ENCODE measurements around the gene ZNF516. TPM values are rescaled to one million over a fixed set of nuclear protein-coding genes. Genes with fewer than 3 reads are reported as not detected.

ZNF516 gene
- total RNA-seq, 1 experiment from 2014 or later, result 22.6 TPM

DNA sequence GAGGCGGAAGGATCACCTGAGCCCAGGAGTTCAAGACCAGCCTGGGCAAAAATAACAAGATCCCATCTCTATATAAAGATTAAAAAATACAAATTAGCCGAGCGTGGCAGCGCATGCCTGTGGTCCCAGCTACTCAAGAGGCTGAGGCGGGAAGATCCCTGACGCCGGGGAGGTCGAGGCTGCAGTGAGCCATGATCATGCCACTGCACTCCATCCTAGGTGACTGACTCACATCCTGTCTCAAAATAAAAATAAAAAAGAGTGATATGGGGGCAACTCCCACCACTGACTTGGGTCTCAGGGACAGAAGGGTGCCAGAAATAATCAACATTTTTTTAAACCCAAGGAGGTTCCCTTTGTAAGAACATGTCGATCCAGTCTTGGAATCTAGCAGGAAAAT is 37.6 kb downstream of the ZNF516 start:
- H3K27ac ChIP-seq (ENCODE audit: insufficient read length, low read depth, low read length), result no peak overlapping the region
- WGBS (ENCODE audit: extremely low coverage, insufficient read length, low lambda C conversion rate), result no CpG with 5 or more reads among the region's 9 CpGs
- no peak overlapping the region for H2BK5ac ChIP-seq (ENCODE audit: insufficient read length, low read length)
- no peaks in the 10 kb centered on the region; the same call in 1 of the 2 replicates for H3K79me2 ChIP-seq (ENCODE audit: insufficient read depth, low read length)
- H3K27me3 Mint-ChIP-seq (ENCODE audit: low read depth), result peaks cover 2% of the 10 kb centered on the region
- no peaks in the 10 kb centered on the region for H3K9me3 ChIP-seq (ENCODE audit: control insufficient read depth, low read depth, low read length)
- no peak overlapping the region for H3K18ac ChIP-seq (ENCODE audit: insufficient read length, low read depth, low read length)
- no peak overlapping the region for H3K4me3 Mint-ChIP-seq
- no peak overlapping the region for H2AK5ac ChIP-seq (ENCODE audit: insufficient read length, low read length)
- peaks cover 2 to 16% (median 3%) of the 10 kb centered on the region in 3 experiments; a peak in 4 of 7 replicates for H3K36me3 Mint-ChIP-seq (ENCODE audit: insufficient read depth in 1 of 3, low read depth in 3 of 3)
- no peaks in the 10 kb centered on the region for H3K23me2 ChIP-seq (ENCODE audit: insufficient read length, low read depth, low read length, poor library complexity, severe bottlenecking)
- H4K8ac ChIP-seq (replicated peaks; ENCODE audit: insufficient read length, low read depth, low read length), result no peak overlapping the region
- peaks cover 2% of the 10 kb centered on the region for H3K79me1 ChIP-seq (ENCODE audit: insufficient read depth, low read depth, low read length, poor library complexity, severe bottlenecking)
- no peak overlapping the region for H3K4ac ChIP-seq (ENCODE audit: low read depth, low read length)
- no peak overlapping the region for H4K91ac ChIP-seq (ENCODE audit: insufficient read length, low read depth, low read length)
- no peak overlapping the region for H3K4me2 ChIP-seq (ENCODE audit: insufficient read depth, insufficient read length, low read length)
- H4K20me1 ChIP-seq (ENCODE audit: control insufficient read depth, insufficient read depth, insufficient read length), result no peaks in the 10 kb centered on the region
- H3K27ac Mint-ChIP-seq, result no peak overlapping the region
- no peak overlapping the region for H2BK120ac ChIP-seq (ENCODE audit: low read depth, low read length, poor library complexity, severe bottlenecking)
- DNase-seq, result no peak
- peaks cover 33 to 37% of the 10 kb centered on the region in 2 experiments for H3K4me1 Mint-ChIP-seq
- H3K23ac ChIP-seq (ENCODE audit: insufficient read length, low read depth, low read length), result no peak overlapping the region
- H3K9ac ChIP-seq (ENCODE audit: extremely low read depth, insufficient read length, low read length), result no peak overlapping the region
- H3K56ac ChIP-seq (ENCODE audit: insufficient read length, low read depth, low read length), result no peak overlapping the region
- H3K9me3 Mint-ChIP-seq, result no peaks in the 10 kb centered on the region
- no peaks in the 10 kb centered on the region for H3K4me1 ChIP-seq (ENCODE audit: insufficient read depth, low read length)
- no peak overlapping the region for H3T11ph ChIP-seq (ENCODE audit: low read length)
- no peak overlapping the region for H3K14ac ChIP-seq (ENCODE audit: insufficient read depth, low read length)
- no peak overlapping the region for H2BK20ac ChIP-seq (ENCODE audit: low read depth, low read length, poor library complexity, severe bottlenecking)
- no peaks in the 10 kb centered on the region for H3K27me3 ChIP-seq (ENCODE audit: insufficient read depth, low read length)
- no peak overlapping the region for H2AFZ ChIP-seq (ENCODE audit: low read length)
- H2BK15ac ChIP-seq (ENCODE audit: low read depth, low read length), result no peak overlapping the region
- H4K5ac ChIP-seq (ENCODE audit: insufficient read length, low read depth, low read length), result no peak overlapping the region
- H2BK12ac ChIP-seq (ENCODE audit: insufficient read length, low read depth, low read length), result no peak overlapping the region
- TF ChIP-seq, protein P1, sequence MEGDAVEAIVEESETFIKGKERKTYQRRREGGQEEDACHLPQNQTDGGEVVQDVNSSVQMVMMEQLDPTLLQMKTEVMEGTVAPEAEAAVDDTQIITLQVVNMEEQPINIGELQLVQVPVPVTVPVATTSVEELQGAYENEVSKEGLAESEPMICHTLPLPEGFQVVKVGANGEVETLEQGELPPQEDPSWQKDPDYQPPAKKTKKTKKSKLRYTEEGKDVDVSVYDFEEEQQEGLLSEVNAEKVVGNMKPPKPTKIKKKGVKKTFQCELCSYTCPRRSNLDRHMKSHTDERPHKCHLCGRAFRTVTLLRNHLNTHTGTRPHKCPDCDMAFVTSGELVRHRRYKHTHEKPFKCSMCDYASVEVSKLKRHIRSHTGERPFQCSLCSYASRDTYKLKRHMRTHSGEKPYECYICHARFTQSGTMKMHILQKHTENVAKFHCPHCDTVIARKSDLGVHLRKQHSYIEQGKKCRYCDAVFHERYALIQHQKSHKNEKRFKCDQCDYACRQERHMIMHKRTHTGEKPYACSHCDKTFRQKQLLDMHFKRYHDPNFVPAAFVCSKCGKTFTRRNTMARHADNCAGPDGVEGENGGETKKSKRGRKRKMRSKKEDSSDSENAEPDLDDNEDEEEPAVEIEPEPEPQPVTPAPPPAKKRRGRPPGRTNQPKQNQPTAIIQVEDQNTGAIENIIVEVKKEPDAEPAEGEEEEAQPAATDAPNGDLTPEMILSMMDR (conservative IDR thresholded peaks at IDR 0.05), result no peak

All from H9 (cell line).